IPS-18a (cell line): ENCODE data around the gene RCCD1.
A peak's percentile ranks its signal among the peaks of the same experiment; 100 is the strongest.
"Not testable (repeated sequence)": the region's sequence is repeated elsewhere in the genome, so short reads cannot be mapped to it uniquely, and the experiment has no call there.

Source experiments
- H3K27ac ChIP-seq: one replicate; pipeline ENCODE4 v1.5.1; 2013; ENCODE audit warnings: low read length
- H3K27me3 ChIP-seq: one replicate; pipeline ENCODE4 v1.6.1; 2013; ENCODE audit warnings: mild to moderate bottlenecking, low read length; ENCODE audit not compliant: control insufficient read depth, insufficient read depth
- H3K36me3 ChIP-seq: one replicate; pipeline ENCODE4 v1.6.1; 2013; ENCODE audit warnings: low read depth, low read length; ENCODE audit not compliant: control insufficient read depth
- H3K4me1 ChIP-seq: one replicate; pipeline ENCODE4 v1.6.1; 2013; ENCODE audit warnings: low read depth, low read length; ENCODE audit not compliant: control insufficient read depth
- H3K4me3 ChIP-seq: one replicate; pipeline ENCODE4 v1.5.1; 2013; ENCODE audit warnings: low read length
- H3K9ac ChIP-seq: one replicate; pipeline ENCODE4 v1.6.1; 2013; ENCODE audit warnings: mild to moderate bottlenecking, low read length, moderate library complexity
- H3K9me3 ChIP-seq: one replicate; pipeline ENCODE4 v1.6.1; 2013; ENCODE audit warnings: low read depth, low read length; ENCODE audit not compliant: control insufficient read depth

RCCD1 gene, protein sequence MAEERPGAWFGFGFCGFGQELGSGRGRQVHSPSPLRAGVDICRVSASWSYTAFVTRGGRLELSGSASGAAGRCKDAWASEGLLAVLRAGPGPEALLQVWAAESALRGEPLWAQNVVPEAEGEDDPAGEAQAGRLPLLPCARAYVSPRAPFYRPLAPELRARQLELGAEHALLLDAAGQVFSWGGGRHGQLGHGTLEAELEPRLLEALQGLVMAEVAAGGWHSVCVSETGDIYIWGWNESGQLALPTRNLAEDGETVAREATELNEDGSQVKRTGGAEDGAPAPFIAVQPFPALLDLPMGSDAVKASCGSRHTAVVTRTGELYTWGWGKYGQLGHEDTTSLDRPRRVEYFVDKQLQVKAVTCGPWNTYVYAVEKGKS

DNA sequence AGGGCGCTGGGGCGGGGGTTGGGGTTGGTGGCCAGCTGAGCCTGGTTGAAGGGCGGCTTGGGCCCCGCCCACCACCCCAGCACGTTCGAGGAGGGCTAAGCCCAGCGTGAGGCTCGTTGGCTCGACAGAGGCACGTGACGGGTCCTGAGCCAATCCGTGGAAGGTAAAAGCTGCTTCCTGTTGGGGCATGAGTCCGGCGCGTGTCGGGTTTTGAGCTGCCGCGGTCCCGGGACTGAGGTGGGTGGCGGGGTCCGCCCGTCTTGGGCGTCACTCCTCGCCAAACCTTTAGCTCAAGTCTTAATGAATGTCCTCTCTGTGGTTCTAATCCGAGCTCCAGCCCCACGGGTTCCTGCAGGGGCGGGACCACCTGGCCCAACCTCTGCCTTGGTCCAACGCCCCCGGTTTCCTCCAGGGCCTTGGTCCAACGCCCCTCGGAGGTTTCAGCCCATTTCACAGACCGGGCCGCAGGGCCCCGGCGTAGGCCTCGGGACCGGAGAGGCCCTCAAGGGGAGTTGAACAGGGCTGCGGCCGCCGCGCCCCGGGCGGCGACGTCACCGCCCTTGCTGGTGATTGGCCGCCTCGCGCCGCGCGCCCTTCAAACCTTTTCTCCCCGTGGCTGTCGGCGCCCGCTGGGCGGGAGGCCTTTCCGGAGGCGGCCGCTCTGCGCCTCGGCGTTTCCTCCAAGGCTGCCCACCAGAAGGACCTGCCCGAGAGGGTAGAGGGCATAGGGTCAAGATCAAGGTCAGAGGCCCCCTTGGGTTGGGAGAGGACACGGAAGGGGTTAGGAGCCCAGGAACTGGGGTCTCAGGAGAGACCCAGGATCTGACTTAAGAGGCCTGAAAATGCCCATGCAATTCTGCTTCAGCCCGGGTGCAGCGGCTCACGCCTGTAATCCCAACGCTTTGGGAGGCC, at the start of gene RCCD1:
RCCD1 (plus strand) TSS at position 173 of the 912 bp plus-strand sequence. CDS start 1,851 bp downstream, outside the sequence.
- no peaks in the 10 kb centered on the region for H3K27me3 ChIP-seq
- peak within 1 kb of the TSS; percentile 86 for H3K9ac ChIP-seq
- no peaks in the 10 kb centered on the region for H3K9me3 ChIP-seq
- peaks cover 7% of the 10 kb centered on the region for H3K4me1 ChIP-seq
- H3K36me3 ChIP-seq, result peaks cover 24% of the 10 kb centered on the region
- peak within 1 kb of the TSS; percentile 71 for H3K4me3 ChIP-seq
- H3K27ac ChIP-seq, result peak within 1 kb of the TSS; percentile 55

DNA sequence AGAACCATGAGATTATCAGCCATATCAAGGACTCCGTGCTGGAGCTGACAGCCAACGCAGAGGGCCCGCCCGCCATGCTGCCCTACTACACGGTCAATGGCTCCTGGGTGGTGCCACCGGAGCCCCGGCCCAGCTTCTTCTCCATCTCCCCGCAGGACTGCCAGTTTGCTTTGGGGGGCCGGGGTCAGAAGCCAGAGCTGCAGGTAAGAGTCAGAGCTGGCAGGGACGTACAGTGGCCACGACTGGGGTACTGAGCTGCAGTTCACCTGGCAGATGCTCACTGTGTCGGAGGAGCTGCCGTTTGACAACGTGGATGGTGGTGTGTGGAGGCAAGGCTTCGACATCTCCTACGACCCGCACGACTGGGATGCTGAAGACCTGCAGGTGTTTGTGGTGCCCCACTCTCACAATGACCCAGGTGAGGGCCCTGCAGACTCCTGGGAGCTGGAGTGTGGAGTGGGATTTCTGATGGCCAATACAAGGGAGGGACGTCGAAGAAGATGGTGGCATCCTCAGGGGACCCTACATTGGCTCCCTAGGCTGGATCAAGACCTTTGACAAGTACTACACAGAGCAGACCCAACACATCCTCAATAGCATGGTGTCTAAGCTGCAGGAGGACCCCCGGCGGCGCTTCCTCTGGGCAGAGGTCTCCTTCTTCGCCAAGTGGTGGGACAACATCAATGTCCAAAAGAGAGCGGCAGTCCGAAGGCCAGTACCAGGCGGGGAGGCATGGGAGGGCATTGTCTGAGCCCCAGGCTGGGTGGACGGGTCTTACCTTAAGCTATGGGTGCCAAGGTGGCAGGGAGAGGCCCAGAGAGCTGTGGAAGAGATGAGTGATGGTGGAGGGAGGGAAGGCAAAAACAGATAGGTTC, 49.1 kb upstream of the RCCD1 start:
- Histone ChIP-seq H3K36me3 (no peaks in the 10 kb centered on the region), H3K27me3 (peaks cover 28% of the 10 kb centered on the region)

DNA sequence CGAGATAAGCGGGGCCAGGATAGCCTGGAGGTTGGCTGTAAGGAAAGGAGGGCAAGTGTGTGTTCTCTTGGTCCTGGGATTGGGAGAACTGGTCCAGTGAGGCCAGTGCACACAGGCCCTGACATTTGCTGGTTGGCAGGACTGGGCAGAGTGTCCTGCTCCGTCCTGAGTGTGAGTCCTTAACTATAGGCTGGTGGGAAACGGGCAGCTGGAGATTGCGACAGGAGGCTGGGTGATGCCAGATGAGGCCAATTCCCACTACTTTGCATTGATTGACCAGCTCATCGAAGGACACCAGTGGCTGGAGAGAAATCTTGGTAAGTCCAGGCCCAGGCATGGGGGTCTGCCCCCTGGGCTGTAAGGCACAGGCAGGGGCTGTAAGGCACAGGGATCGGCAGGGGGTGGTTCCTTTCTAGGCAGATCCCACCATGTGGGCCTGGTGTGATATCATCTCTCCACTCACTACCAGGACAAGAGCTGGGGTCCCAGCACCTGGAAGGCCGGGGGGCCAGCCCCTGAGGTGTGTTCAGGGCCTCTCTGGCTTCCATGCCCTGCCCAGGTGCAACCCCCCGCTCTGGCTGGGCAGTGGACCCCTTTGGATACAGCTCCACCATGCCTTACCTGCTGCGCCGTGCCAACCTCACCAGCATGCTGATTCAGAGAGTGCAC, 48.4 kb upstream of the RCCD1 start:
- Histone ChIP-seq H3K27ac (no peak overlapping the region), H3K9ac (no peak overlapping the region), H3K36me3 (no peaks in the 10 kb centered on the region)

More for the DNA sequence above, 49.1 kb upstream of the RCCD1 start:
- Histone ChIP-seq H3K9ac (no peak overlapping the region), H3K9me3 (no peaks in the 10 kb centered on the region), H3K4me1 (peaks cover 7% of the 10 kb centered on the region), H3K4me3 (no peak overlapping the region), H3K27ac (no peak overlapping the region)

DNA sequence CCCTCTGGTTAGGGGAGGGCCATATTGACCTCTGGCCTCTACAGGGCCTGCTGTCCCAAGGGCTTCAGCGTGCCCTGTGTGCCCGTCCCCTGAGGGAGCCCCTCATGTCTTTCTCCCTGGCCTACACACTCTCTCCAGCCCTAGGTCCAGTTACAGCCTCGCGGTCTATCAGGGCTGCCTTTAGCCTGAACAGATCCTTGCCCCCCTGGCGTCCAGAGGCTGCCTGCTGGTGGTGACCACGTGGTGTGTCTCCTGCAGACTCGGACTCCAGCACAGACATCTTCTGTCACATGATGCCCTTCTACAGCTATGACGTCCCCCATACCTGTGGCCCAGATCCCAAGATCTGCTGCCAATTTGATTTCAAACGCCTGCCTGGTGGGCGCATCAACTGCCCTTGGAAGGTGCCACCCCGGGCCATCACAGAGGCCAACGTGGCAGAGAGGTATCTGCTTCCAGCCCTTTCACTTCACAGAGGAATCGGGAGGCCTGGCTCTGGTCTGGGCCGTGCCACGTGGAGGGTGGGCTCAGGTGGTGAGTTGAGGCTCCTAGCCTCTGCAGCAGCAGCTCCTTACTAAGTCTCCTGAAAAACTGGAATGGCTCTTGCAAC, 47.5 kb upstream of the RCCD1 start:
- no peak overlapping the region for H3K27ac ChIP-seq
- H3K4me3 ChIP-seq, result no peak overlapping the region
- no peak overlapping the region for H3K9ac ChIP-seq
- H3K36me3 ChIP-seq, result no peaks in the 10 kb centered on the region
- peaks cover 19% of the 10 kb centered on the region for H3K27me3 ChIP-seq
- no peaks in the 10 kb centered on the region for H3K4me1 ChIP-seq
- no peaks in the 10 kb centered on the region for H3K9me3 ChIP-seq

More for the DNA sequence above, 48.4 kb upstream of the RCCD1 start:
- Histone ChIP-seq H3K9me3 (no peaks in the 10 kb centered on the region), H3K4me1 (peaks cover 7% of the 10 kb centered on the region), H3K4me3 (no peak overlapping the region), H3K27me3 (peaks cover 25% of the 10 kb centered on the region)

DNA sequence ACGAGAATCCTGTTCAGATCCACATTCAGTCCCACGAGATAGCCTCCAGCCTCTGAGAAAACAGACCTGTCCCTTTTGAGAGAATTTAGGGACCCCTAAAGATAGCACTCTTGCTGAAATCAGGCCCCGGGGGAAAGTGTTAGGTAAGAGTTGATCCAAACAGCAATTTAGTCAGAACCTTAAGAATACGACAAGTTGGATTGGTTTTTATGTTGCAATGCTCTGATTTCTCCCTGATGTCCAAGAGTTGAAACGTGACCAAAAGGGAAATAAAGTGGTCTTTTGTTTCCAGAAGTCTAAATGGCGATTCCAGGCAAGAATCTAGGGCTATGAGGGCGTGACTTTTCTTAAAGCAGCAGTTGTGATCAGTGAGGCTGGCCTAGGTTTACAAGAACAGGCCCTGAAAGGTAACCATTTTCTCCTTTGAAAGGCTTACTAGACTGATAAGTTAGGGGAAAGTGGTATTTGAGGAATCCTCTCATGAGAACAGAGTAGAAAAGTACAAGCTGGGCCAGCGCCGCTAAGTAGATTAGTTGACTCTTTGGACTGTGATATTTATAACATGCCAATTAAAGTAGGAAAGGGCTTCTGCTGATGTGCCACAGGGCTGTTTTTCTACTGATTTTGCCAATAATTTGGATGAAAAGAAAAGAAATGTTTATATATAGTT, 46.7 kb upstream of the RCCD1 start:
- H3K9me3 ChIP-seq, result no peaks in the 10 kb centered on the region
- H3K4me3 ChIP-seq, result no peak overlapping the region
- no peak overlapping the region for H3K9ac ChIP-seq
- no peaks in the 10 kb centered on the region for H3K36me3 ChIP-seq
- H3K27ac ChIP-seq, result no peak overlapping the region
- no peaks in the 10 kb centered on the region for H3K4me1 ChIP-seq
- peaks cover 19% of the 10 kb centered on the region for H3K27me3 ChIP-seq

DNA sequence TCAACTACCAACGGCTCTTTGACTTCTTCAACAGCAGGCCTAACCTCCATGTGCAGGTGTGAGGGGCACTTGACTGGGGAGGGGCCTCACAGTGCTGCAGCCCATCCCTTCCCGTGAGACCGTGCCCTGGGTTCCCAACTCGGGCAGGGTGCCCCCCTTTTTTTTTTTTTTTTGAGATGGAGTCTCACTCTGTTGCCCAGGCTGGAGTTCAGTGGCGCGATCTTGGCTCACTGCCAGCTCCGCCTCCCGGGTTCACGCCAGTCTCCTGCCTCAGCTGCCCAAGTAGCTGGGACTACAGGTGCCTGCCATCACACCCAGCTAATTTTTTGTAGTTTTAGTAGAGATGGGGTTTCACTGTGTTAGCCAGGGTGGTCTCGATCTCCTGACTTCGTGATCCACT, 45.2 kb upstream of the RCCD1 start:
- not testable (repeated sequence) for H3K27me3 ChIP-seq, H3K36me3 ChIP-seq, H3K9ac ChIP-seq, H3K9me3 ChIP-seq, H3K4me1 ChIP-seq, H3K4me3 ChIP-seq, H3K27ac ChIP-seq

DNA sequence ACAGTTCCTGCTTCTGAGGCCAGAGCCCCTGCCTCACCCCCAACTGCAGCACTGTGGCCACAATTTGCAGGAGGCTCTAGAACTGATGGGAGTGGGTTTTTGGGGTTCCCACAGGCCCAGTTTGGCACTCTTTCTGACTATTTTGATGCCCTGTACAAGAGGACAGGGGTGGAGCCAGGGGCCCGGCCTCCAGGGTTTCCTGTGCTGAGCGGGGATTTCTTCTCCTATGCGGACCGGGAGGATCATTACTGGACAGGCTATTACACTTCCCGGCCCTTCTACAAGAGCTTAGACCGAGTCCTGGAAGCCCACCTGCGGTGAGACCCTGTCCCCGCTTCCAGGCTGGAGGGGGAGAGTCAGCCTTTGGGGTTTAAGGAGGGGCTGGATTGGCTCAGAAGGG, 44.7 kb upstream of the RCCD1 start:
- Histone ChIP-seq H3K36me3 (no peaks in the 10 kb centered on the region), H3K27ac (no peak overlapping the region)

DNA sequence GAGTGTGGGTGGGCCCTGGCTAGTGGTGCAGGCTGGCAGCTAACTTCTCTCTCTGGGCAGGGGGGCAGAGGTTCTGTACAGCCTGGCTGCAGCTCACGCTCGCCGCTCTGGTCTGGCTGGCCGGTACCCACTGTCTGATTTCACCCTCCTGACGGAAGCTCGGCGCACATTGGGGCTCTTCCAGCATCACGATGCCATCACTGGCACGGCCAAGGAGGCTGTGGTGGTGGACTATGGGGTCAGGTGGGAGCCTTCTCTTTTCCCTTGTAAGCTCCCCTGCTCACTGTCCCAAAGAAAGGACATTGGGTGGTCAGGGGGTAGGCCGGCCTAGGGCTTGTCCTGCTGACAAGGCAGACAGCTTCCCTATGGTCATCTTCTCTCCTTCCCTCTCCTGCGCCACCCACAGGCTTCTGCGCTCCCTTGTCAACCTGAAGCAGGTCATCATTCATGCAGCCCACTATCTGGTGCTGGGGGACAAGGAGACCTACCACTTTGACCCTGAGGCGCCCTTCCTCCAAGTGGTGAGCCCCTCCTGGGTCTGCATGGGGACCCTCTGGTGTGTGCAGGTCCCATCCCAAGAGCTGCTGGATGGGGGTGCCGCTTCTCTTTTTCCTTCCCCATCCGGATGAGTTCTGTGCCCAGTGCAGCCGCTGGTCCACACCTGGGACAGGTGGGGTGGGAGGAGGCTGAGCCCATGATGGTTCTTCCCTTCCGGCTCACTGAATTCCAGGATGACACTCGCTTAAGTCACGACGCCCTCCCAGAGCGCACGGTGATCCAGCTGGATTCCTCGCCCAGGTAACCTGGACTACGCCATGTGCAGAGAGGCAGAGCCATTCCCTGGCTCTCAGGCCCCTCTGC, 44.0 kb upstream of the RCCD1 start:
- Histone ChIP-seq H3K27me3 (no peaks in the 10 kb centered on the region), H3K9ac (no peak overlapping the region), H3K9me3 (no peaks in the 10 kb centered on the region), H3K27ac (no peak overlapping the region), H3K36me3 (peaks cover 2% of the 10 kb centered on the region), H3K4me1 (no peaks in the 10 kb centered on the region), H3K4me3 (no peak overlapping the region)

More for the DNA sequence above, 44.7 kb upstream of the RCCD1 start:
- Histone ChIP-seq H3K9me3 (no peaks in the 10 kb centered on the region), H3K9ac (no peak overlapping the region), H3K27me3 (peaks cover 1% of the 10 kb centered on the region), H3K4me3 (no peak overlapping the region), H3K4me1 (no peaks in the 10 kb centered on the region)

DNA sequence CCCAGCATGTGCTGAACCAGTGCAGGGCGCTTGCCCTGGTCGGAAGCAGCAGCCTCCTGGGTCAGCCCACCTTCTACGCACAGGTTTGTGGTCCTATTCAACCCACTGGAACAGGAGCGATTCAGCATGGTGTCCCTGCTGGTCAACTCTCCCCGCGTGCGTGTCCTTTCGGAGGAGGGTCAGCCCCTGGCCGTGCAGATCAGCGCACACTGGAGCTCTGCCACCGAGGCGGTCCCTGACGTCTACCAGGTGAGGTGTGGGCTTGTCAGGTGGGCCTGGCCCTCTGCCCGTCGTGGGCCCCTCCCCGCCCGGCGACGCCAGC, 43.4 kb upstream of the RCCD1 start:
- H3K4me1 ChIP-seq, result no peaks in the 10 kb centered on the region
- peaks cover 2% of the 10 kb centered on the region for H3K36me3 ChIP-seq
- H3K9me3 ChIP-seq, result no peaks in the 10 kb centered on the region
- no peaks in the 10 kb centered on the region for H3K27me3 ChIP-seq
- no peak overlapping the region for H3K4me3 ChIP-seq
- H3K27ac ChIP-seq, result no peak overlapping the region
- H3K9ac ChIP-seq, result no peak overlapping the region
